GM12874 (cell line): Measurements from ENCODE around the gene ABCA13.

ENCODE experiments used
- TF ChIP-seq, protein P1 (sequence below): IDR thresholded peaks from 2 replicates; pipeline ENCODE4 v1.5.1; 2011; ENCODE audit warnings: low read depth, mild to moderate bottlenecking, control low read depth, low read length, moderate library complexity; ENCODE audit not compliant: insufficient read depth

Gene ABCA13

DNA sequence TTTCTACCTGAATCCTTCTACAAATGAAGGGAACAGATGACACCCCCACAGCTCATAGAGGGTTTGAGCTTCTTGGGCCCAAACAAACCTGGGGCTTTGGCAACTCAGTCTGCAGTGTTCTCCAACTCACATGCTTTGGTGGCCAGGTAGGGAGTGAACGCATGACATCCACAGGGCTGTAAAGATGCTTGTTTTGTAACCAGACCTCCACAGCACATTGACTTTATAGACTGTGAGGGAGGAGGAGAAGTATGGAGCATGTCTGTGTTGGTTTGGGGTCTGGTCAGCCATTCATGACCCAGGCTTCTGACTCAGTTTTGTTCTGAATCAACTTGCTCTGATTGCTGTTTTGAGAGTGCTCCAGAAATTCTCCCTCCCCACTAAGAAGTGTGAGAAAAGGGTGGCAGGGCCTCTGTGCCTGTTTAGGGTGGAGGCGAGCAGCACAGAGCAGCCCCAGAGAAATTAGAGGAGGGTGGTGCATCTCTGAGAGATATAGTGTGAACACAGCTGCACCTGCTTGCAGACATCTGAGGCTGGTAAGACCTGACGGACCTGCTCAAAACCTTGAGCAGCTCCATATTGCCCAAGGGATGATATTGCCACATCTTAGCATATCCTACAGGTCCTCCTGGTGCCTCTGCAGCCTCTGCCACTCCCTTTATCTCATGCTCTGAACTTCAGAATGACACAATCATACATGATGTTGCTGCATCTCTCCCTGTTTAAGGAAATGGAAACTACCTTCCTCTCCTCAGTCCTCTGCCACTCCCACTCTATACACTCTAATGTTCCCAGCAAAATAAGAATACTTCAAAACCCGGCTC lies 287.7 kb downstream of the ABCA13 start:
- TF ChIP-seq, protein P1, sequence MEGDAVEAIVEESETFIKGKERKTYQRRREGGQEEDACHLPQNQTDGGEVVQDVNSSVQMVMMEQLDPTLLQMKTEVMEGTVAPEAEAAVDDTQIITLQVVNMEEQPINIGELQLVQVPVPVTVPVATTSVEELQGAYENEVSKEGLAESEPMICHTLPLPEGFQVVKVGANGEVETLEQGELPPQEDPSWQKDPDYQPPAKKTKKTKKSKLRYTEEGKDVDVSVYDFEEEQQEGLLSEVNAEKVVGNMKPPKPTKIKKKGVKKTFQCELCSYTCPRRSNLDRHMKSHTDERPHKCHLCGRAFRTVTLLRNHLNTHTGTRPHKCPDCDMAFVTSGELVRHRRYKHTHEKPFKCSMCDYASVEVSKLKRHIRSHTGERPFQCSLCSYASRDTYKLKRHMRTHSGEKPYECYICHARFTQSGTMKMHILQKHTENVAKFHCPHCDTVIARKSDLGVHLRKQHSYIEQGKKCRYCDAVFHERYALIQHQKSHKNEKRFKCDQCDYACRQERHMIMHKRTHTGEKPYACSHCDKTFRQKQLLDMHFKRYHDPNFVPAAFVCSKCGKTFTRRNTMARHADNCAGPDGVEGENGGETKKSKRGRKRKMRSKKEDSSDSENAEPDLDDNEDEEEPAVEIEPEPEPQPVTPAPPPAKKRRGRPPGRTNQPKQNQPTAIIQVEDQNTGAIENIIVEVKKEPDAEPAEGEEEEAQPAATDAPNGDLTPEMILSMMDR: no peak

DNA sequence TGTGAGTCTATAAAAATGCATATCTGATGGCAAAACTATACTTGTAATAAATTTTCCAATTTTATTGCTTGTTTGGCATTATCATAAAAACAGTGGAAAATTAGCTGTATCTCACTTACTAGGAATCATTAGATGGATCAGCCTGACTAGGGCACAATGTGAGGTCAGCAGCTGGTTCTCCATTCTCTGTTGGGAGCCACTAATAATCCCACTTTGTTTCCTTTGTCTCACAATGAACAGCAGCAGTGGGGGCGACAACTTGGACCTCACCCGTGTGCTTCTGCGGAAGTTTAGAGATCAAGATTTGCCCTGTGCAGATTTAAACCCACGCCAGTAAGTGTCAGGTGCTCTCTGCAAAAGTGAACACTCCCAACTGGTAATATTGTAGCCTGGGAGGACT lies 295.5 kb downstream of the ABCA13 start:
- TF ChIP-seq, protein P1: no peak

DNA sequence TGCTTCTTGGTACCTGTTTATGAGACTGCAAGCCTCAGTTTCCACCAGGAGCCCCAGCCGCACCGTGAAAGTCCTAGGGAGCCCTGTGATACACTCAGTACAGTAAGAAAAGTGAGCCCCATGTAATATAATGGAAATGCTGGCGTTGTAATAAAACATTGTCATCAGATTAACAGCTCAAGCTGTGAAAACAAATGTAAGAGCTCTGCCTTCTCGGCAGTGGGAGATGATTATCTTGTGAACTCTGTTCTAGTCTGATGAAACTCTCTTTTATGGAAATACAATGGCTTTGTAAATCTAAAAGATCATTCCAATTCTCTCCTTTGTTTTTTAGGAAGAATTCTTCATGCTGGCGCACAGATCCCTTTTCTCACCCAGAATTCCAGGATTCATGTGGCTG lies 299.9 kb downstream of the ABCA13 start:
- TF ChIP-seq, protein P1: no peak

DNA sequence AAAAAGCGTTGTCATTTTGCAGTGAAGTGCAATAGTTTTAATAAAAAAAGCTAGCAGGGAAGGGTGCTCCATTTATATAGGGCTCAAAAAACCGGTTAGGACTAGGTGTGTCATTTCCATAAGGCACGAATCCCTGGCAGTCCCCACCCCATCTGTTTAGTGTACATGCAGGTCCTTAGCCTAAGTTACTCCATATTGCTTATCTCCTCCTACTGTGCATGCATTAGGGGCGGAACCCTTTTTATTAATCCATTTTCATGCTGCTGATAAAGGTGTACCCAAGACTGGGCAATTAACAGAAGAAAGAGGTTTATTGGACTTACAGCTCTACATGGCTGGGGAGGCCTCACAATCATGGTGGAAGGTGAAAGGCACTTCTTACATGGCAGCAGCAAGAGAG lies 301.4 kb downstream of the ABCA13 start:
- TF ChIP-seq, protein P1: no peak

DNA sequence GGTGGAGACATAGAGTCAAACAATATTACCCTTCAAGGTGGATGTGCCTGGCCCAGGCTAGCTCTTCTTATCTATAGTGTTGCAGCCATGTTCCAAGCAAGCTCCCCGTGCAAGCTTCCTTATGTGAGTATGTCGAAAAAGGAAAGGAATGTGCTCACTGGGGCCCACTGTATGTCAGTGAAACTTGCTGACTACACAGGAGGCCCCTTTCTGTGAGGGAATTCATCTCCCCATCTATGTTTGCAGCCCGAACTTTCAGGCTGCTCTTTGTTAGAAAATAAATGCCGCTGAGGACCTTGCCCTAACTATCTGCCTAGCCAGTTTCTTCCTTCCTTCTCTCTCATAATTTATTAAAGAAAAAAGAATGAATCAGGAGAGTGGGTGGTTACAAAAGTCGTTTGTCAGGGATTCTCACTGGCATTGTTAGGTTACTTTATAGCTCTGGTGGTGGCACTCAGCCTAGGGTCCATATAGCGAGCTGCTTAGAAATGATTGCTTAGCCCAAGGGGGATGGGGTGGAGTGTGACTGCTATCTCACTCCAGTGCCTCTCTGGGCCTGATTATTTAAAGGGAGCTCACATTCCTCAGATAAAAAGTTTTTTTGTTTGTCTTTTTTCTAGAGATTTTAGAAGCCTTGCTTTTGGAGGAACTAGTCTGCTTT lies 302.1 kb downstream of the ABCA13 start:
- TF ChIP-seq, protein P1: no peak

DNA sequence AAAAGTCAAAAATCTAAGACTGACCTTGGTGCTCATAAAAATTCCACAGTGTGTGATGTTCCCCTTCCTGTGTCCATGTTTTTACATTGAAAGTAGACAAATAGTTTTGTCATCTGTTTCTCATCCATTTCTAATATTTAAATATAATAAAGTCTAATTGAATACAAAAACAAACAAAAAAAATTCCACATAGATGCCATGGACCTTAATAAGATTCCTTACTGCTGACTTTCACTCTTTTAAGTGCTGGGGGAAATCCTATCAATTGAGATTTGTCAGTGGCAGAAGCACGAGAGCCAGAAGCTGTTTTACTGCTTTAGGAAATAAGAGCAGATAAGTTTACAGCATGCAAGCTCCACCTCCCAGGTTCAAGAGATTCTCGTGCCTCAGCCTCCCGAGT lies 310.0 kb downstream of the ABCA13 start:
- TF ChIP-seq, protein P1: no peak

DNA sequence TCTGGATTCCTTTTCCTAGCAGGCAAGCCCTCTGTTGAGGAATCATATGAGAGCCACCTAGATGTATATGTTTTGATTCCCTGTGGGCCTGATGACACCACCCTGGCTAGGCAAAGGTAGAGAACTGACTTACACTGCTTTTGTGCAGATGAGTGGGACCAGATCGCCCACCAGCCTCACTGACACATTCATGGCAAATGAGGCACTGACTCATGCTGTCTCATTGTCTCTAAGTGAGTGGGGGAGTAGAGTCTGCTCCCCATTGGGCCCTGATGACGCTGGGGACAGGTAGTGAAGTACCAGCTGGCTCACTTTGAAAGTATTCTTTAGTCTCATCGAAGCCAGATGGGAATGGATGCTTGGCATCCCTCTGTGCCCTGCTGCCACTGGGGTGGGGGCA lies 326.3 kb downstream of the ABCA13 start:
- TF ChIP-seq, protein P1: no peak
